NCI-H82 treated with DMSO at 0.1 percent for 48 hours (cell line): ENCODE results near the gene CNTNAP2.
A peak's percentile ranks its signal among the peaks of the same experiment; 100 is the strongest.

Experiments used
- DNase-seq: peaks from one replicate; lab custom pipeline; 2025; ENCODE audit not compliant: unreplicated experiment; lab: John Stamatoyannopoulos, UW

CNTNAP2 gene

GRCh38 chr7:147878912-147879661, 1762.5 kb downstream of the CNTNAP2 start:
- DNase-seq, result no peak

- no peak for DNase-seq
Observed at GRCh38 chr7:147885869-147886268, 1769.3 kb downstream of the CNTNAP2 start.

GRCh38 chr7:147894271-147894670, 1777.7 kb downstream of the CNTNAP2 start:
- DNase-seq, result no peak

GRCh38 chr7:147896121-147896520, 1779.5 kb downstream of the CNTNAP2 start:
- DNase-seq, result no peak

GRCh38 chr7:147903536-147904218, 1787.1 kb downstream of the CNTNAP2 start:
- DNase-seq, result no peak

GRCh38 chr7:147904219-147904576, 1787.6 kb downstream of the CNTNAP2 start:
- no peak for DNase-seq

- DNase-seq, result no peak
Observed at GRCh38 chr7:147909431-147910148, 1793.0 kb downstream of the CNTNAP2 start.

- DNase-seq, result no peak
Observed at GRCh38 chr7:147911201-147911601, 1794.6 kb downstream of the CNTNAP2 start.

GRCh38 chr7:147912291-147912690, 1795.7 kb downstream of the CNTNAP2 start:
- DNase-seq, result no peak

GRCh38 chr7:147912946-147913638, 1796.5 kb downstream of the CNTNAP2 start:
- DNase-seq, result peak; percentile 63

- peak; percentile 43 for DNase-seq
Observed at GRCh38 chr7:147915781-147916180, 1799.2 kb downstream of the CNTNAP2 start.

GRCh38 chr7:147916573-147916972, 1800.0 kb downstream of the CNTNAP2 start:
- no peak for DNase-seq

GRCh38 chr7:147923841-147924240, 1807.2 kb downstream of the CNTNAP2 start:
- DNase-seq, result no peak

GRCh38 chr7:147937428-147937827, 1820.8 kb downstream of the CNTNAP2 start:
- no peak for DNase-seq

GRCh38 chr7:147941381-147941780, 1824.8 kb downstream of the CNTNAP2 start:
- DNase-seq, result no peak

GRCh38 chr7:147944321-147944720, 1827.7 kb downstream of the CNTNAP2 start:
- no peak for DNase-seq

- DNase-seq, result no peak
Observed at GRCh38 chr7:147952918-147953317, 1836.3 kb downstream of the CNTNAP2 start.

- DNase-seq, result no peak
Observed at GRCh38 chr7:147968046-147968610, 1851.5 kb downstream of the CNTNAP2 start.

- no peak for DNase-seq
Observed at GRCh38 chr7:147971606-147972110, 1855.1 kb downstream of the CNTNAP2 start.

- no peak for DNase-seq
Observed at GRCh38 chr7:147978201-147978600, 1861.6 kb downstream of the CNTNAP2 start.

GRCh38 chr7:147978651-147979050, 1862.0 kb downstream of the CNTNAP2 start:
- no peak for DNase-seq
